HG02885 (cell line): ENCODE results near the gene CXCR3.
"Not testable (repeated sequence)": the region's sequence is repeated elsewhere in the genome, so short reads cannot be mapped to it uniquely, and the experiment has no call there.

ENCODE experiments used
- ATAC-seq: cut with Tn5 transposase; IDR thresholded peaks from one replicate; pipeline ENCODE4 v1.9.1; 2021; ENCODE audit warnings: mild to moderate bottlenecking; ENCODE audit not compliant: unreplicated experiment, poor library complexity

Gene CXCR3

GRCh38 chrX:71615056-71615455, 3.3 kb downstream of the CXCR3 start:
- ATAC-seq = no peak

- no peak for ATAC-seq
Measured at GRCh38 chrX:71612256-71612655, 6.1 kb downstream of the CXCR3 start.

DNA sequence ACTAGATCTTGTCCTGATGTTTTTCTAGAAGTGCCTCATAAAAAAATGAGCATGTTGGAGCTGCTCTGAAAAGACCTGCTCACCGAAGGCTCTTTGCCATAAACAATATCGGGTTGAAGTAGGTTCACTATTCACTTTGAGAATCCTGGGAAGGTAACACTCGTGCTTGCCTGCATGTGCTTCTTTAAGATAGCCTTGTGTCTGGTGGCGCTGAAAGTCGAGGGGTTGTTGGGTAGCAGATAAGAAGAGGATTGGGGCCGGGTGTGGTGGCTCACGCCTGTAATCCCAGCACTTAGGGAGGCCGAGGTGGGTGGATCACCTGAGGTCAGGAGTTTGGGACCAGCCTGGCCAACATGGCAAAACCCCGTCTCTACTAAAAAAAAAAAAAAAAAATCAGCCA, 6.6 kb downstream of the CXCR3 start:
- ATAC-seq = not testable (repeated sequence)

DNA sequence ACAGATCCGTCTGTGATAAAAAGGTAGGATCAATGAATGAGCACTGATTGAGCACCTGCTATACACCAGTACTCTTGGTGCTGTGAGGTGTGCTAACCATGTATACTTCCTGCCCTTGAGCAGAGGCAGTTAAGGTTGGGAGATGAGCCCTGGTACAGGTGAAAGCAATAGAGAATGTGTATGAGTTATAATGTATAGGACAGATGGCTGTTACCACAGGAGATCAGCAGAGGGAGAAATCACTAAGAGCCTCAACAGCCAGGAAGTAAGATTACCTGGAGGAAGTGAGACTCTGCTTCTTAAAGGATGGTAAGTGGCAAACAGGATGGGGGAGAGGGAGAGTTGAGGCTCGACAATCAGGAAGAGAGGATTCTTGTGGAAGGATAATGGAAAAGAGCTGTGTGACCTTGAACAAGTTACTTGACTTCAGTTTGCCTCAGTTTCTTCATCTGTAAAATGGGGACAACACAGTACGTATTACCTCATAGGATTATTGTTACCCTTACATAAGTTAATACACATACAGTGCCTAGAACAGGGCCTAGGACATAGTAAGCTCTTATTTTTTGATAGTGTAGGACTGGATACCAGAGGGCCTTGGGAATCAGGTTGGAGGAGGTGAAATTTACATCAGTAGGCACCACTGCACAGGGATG, 9.1 kb downstream of the CXCR3 start:
- no peak for ATAC-seq

- no peak for ATAC-seq
Measured at GRCh38 chrX:71607488-71607887, 10.8 kb downstream of the CXCR3 start.

DNA sequence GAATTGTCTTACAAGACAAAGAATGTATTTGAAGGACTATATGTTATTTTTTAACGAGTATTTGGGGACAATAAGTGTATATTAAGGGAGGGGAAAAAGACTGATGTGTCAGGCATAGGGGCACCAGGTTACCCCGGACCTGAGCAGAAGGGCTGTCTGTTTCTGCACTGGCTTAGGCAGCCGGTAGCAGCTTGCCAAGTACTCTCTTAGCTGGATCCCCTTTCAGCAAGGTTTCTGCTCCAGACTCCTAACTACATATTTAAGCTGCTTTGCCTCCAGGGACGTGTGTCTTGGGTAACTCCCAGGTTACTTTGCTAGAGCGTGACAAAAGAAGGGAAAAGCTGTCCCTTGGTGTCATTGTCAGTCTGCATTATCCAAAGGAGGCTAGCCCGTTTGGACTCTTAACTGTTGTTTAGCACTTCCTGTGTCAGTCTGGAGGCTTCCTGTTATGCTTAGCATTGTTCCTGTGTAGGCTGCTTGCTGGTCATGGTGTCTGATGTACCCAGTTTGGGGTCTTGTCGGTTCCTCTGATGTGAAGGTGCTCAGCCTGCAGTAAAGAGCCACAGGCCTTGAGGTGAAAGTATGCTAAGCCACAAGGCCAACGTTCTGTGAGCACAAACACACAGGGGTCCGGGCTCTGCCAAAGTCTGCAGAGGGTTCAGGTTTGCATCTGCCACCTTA, 11.6 kb downstream of the CXCR3 start:
- ATAC-seq = no peak

DNA sequence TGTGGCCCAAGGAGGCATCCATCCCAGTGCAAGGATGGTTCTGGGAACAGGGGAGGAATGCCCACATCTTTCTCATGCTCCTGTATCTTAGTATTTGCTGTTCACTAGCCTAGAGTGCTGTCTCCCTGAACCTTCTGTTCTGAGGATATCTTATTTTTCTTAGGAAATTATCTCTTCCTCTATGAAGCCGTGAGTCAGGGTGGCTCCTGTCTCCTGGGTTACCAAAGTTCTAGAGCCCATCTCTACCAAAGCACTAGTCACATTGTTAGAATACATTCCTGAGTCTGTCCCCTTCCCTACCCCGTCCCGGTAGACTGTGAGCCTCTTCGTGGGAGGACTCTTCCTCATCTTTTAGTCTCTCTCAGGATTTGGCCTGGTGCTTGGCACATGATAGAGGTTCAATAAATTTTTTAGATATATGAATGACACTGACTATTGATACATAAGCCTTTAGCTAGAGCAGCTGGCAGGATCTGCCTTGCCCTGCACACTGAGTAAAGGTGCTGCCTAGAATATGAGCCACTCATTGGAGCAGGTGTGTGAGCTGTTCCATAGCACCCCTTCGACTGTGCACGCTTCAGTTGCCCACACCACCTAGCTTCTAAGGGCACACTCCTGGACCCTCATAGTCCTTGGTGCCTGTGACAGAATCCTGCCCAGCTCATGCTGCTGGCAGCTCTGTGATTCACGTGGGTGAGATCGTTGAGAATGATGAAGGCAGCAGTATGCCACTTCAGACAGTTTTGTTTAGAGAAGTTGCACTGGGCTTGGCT, 13.3 kb downstream of the CXCR3 start:
- no peak for ATAC-seq

DNA sequence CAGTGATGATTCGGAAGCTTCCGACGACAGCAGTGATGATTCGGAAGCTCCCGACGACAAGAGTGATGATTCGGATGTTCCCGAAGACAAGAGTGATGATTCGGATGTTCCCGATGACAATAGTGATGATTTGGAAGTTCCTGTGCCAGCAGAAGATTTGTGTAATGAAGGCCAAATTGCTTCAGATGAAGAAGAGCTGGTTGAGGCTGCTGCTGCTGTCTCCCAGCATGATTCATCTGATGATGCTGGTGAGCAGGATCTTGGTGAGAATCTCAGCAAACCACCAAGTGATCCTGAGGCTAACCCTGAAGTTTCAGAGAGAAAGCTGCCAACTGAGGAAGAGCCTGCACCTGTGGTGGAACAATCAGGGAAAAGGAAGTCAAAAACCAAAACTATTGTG, 14.2 kb downstream of the CXCR3 start:
- no peak for ATAC-seq

DNA sequence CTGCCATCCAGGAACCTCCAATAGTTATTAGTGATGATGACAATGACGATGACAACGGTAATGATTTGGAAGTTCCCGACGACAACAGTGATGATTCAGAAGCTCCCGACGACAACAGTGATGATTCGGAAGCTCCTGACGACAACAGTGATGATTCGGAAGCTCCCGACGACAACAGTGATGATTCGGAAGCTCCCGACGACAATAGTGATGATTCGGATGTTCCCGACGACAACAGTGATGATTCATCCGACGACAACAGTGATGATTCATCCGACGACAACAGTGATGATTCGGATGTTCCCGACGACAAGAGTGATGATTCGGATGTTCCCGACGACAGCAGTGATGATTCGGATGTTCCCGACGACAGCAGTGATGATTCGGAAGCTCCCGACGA, 14.7 kb downstream of the CXCR3 start:
- no peak for ATAC-seq

GRCh38 chrX:71599965-71600364, 18.3 kb downstream of the CXCR3 start:
- ATAC-seq = no peak

- ATAC-seq = not testable (repeated sequence)
Measured at GRCh38 chrX:71593210-71593609, 25.1 kb downstream of the CXCR3 start.

DNA sequence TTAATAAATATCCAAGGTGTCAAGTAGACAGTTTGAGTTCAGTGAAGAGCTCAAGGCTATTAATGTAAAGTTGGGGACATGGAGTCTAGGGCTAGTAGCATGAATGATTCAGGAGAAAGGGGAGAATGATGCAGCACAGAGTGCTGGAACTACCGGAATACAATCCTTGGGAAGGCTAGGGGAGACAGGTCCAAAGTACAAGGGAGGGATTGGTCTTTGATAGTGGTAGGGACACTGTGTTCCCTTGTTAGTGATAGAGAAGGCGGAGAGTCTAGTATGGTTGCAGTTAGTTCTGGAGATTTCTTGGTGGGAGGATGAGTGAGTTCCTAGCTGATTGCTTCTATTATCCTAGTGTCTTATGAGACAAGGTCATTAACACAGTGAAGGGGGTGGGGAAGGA, 31.4 kb downstream of the CXCR3 start:
- ATAC-seq = no peak

DNA sequence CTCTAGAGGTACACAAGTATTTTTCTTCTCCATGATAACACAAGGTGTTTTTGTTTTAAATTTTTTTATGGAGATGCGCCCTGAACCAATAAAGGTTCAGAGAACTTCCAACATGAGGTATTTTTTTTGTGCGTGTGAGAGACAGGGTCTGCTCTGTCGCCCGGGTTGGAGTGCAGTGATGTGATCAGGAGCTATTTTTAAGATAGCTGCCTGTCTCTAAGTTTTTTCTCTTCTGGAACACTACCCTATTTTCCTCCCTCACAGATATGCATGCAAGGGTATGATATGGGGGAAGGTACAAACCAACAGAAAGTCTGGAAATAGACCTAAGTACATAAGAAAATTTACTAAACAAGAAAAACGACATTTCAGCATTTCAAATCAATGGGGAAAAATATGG, 37.1 kb downstream of the CXCR3 start:
- no peak for ATAC-seq

DNA sequence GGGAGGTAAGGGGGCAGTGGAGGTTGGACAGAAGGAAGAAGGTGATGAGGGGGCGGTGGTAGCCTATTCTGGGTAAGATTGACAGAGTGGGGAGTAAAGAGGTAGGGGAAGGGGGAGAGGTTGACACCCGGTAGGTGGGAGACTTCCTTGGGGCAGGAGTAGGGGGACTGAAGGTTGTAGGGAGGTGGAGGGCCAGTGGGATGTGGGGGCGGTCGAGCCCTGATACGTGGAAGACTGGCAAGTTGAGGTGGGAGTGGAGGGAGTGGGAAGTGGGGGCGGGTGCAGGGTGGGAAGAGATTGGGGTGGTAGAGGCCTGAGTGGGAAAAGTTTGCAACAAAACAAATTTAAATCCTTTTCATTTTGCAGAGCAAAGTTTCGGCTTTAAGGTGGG, 38.3 kb downstream of the CXCR3 start:
- ATAC-seq = no peak

DNA sequence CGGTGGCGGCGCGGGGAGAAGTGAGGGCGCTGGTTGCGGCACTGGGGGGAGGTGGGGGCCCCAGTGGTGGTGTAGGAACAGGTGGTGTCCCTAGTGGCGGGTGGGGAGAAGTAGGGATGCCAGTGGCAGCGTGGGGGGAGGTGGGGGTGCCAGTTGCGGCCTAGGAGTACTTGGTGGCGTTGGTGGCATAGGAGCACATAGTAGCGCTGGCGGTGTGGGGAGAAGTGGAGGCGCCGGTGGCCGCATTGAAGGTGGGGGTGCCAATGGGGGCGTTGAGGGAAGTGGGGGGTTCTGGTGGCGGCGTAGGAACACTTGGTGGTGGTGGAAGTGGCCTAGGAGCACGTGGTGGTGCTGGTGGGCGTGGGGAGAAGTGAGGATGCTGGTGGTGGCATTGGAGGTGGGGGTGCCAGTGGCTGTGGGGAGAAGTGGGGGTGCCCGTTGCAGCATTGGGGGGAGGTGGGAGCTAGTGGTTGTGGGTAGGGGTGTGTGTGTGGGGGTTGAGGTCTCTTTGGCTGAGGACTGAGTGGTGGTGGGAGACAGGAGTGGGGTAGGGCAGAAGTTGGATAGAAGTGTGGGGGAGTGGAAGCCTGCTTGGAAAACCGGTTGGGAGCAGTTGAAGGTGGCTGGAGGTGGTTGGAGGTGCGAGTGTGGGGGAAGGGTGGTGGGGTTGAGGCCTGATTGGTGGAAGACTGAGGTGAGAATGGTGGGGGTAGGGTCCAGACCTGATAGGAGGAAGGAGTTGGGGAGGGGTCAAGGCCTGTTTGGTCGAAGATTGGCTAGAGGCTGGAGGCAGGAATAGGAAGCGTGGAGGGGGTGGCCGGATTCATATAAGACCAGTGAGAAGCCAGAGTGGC, 38.9 kb downstream of the CXCR3 start:
- ATAC-seq = no peak

DNA sequence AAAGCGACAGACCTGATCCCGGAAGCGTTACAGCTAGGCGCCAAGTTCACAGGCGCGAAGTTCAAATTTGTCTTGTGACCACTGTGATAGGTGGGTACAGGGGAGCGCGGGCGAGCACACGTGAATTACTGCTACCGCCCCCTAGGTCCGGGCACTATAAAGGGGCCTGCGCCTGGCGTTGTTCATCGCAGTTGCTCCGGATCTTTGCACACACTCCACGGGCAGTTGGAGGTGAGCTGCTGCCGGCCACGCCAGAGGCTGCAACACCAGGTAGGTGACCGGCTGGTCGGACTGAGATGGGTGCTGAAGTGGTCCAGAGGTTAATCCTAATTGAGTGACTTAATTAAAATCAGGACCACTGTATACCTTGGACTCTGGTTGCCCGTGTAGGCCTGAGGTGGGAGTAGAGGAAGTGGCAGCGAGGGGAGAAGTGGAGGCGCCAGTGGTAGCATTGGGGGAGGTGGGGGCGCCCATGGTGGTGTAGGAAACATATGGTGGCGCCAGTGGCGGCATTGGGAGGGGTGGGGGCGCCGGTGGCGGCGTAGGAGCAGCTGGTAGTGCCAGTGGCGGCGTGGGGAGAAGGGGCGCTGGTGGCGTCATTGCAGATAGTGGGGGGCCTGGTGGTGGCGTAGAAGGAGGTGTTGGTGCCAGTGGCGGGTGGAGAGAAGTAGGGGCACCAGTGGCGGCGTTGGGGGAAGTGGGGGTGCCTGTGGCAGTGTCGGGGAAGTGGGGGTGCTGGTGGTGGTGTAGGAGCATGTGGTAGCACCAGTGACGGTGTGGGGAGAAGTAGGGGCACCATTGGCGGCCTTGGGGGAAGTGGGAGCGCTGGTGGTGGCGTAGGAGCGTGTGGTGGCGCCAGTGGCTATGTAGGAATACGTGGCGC, 39.8 kb downstream of the CXCR3 start, which contains the start of gene GCNA:
GCNA (plus strand) TSS at position 185 of the 883 bp plus-strand sequence. CDS start 2,385 bp downstream, outside the sequence.
- no peak for ATAC-seq

GRCh38 chrX:71577682-71578081, 40.6 kb downstream of the CXCR3 start:
- ATAC-seq = no peak

GRCh38 chrX:71573590-71573989, 44.7 kb downstream of the CXCR3 start:
- no peak for ATAC-seq

- ATAC-seq = not testable (repeated sequence)
Measured at GRCh38 chrX:71571390-71571789, 46.9 kb downstream of the CXCR3 start.
